ENCODE measurements around the gene ACLY.

GRCh38 chr17:41824086-41824485, 94.7 kb downstream of the ACLY start:
- no peak for TF ChIP-seq IRF1 (CRISPR knock-in tag; IDR thresholded peaks at IDR 0.05)
- TF ChIP-seq CTCF (IDR thresholded peaks at IDR 0.05), result no peak
